M059J (cell line): ENCODE results near the gene STT3A. TPM values are rescaled to one million over a fixed set of nuclear protein-coding genes. Genes with fewer than 3 reads are reported as not detected.
A peak's percentile ranks its signal among the peaks of the same experiment; 100 is the strongest.

Source experiments
- DNase-seq: peaks from one replicate; pipeline ENCODE4 v3.0.0-alpha.2; 2012; ENCODE audit warnings: low read depth
- total RNA-seq: library from RNA; depleted of rRNA; stranded (reverse); fragments of >200 nt; shearing (Covaris generic); gene quantifications from 2 replicates; pipeline ENCODE4 v1.2.3, GENCODE V29; 2014

The STT3A gene
- total RNA-seq, 1 experiment from 2014 or later = 421 TPM

- DNase-seq = no peak
Observed at GRCh38 chr11:125588505-125588904, 4.1 kb upstream of the STT3A start.

- peak; percentile 27 for DNase-seq
Observed at GRCh38 chr11:125591649-125592304, 875 bp upstream of the STT3A start.

- DNase-seq = peak; percentile 66
Observed at GRCh38 chr11:125593114-125593820, 615 bp downstream of the STT3A start.

GRCh38 chr11:125594958-125595357 is 2.3 kb downstream of the STT3A start:
- no peak for DNase-seq

GRCh38 chr11:125600663-125601062 is 8.0 kb downstream of the STT3A start:
- DNase-seq = no peak

GRCh38 chr11:125603207-125603606 is 10.6 kb downstream of the STT3A start:
- no peak for DNase-seq

- DNase-seq = no peak
Observed at GRCh38 chr11:125605417-125605816, 12.8 kb downstream of the STT3A start.

GRCh38 chr11:125609545-125609944 is 16.9 kb downstream of the STT3A start:
- no peak for DNase-seq

GRCh38 chr11:125618383-125618782 is 25.7 kb downstream of the STT3A start:
- DNase-seq = no peak

GRCh38 chr11:125621995-125622394 is 29.3 kb downstream of the STT3A start:
- DNase-seq = peak; percentile 61

GRCh38 chr11:125623064-125623463 is 30.4 kb downstream of the STT3A start:
- DNase-seq = no peak

- peak; percentile 2 for DNase-seq
Observed at GRCh38 chr11:125624756-125625213, 32.1 kb downstream of the STT3A start, which contains the start of gene CHEK1. Gene CHEK1, plus strand, starts transcription at chr11:125625163. Its CDS starts 1,606 bp downstream, at chr11:125626769.

- DNase-seq = no peak
Observed at GRCh38 chr11:125625225-125625629, 32.6 kb downstream of the STT3A start.

- peak; percentile 90 for DNase-seq
Observed at GRCh38 chr11:125625630-125626287, 33.1 kb downstream of the STT3A start.

- peak; percentile 96 for DNase-seq
Observed at GRCh38 chr11:125626288-125626950, 33.8 kb downstream of the STT3A start.

GRCh38 chr11:125627236-125627910 is 34.7 kb downstream of the STT3A start:
- peak; percentile 40 for DNase-seq

GRCh38 chr11:125637840-125638239 is 45.2 kb downstream of the STT3A start:
- DNase-seq = no peak

GRCh38 chr11:125638315-125638714 is 45.7 kb downstream of the STT3A start:
- no peak for DNase-seq

- DNase-seq = no peak
Observed at GRCh38 chr11:125645871-125646270, 53.2 kb downstream of the STT3A start.

GRCh38 chr11:125649465-125650166 is 57.0 kb downstream of the STT3A start:
- no peak for DNase-seq

- DNase-seq = no peak
Observed at GRCh38 chr11:125662689-125663088, 70.0 kb downstream of the STT3A start.
